GM12864 (cell line): ENCODE data around the gene TCERG1L.

ENCODE experiments used
- DNase-seq: peaks from one replicate; pipeline ENCODE4 v3.0.0-alpha.2; 2011; ENCODE audit warnings: low read depth
- H3K4me3 ChIP-seq: 2 replicates; pipeline ENCODE4 v1.5.1; 2011; ENCODE audit warnings: mild to moderate bottlenecking, low read depth, low read length, control low read depth
- CTCF ChIP-seq: IDR thresholded peaks from 2 replicates; pipeline ENCODE4 v1.5.1; 2011; ENCODE audit warnings: low read depth, mild to moderate bottlenecking, moderate library complexity, low read length, control low read depth, inconsistent platforms; ENCODE audit errors: missing control alignments

The TCERG1L gene

GRCh38 chr10:131129544-131129943 is 182.0 kb downstream of the TCERG1L start:
- TF ChIP-seq CTCF = no peak
- H3K4me3 ChIP-seq = no peak overlapping the region
- no peak for DNase-seq

- H3K4me3 ChIP-seq = no peak overlapping the region
- DNase-seq = no peak
- TF ChIP-seq CTCF = no peak
These were observed 182.8 kb downstream of the TCERG1L start for GRCh38 chr10:131128731-131129130.

- no peak for TF ChIP-seq CTCF
- H3K4me3 ChIP-seq = no peak overlapping the region
- DNase-seq = no peak
These were observed 183.9 kb downstream of the TCERG1L start for GRCh38 chr10:131127610-131128009.

GRCh38 chr10:131127138-131127589 is 184.4 kb downstream of the TCERG1L start:
- H3K4me3 ChIP-seq = no peak overlapping the region
- TF ChIP-seq CTCF = no peak
- no peak for DNase-seq

GRCh38 chr10:131126321-131127137 is 185.0 kb downstream of the TCERG1L start:
- no peak for DNase-seq
- TF ChIP-seq CTCF = no peak
- H3K4me3 ChIP-seq = no peak overlapping the region

- H3K4me3 ChIP-seq = no peak overlapping the region
- TF ChIP-seq CTCF = no peak
- DNase-seq = no peak
These were observed 185.9 kb downstream of the TCERG1L start for GRCh38 chr10:131125511-131126225.

- no peak for TF ChIP-seq CTCF
- no peak for DNase-seq
- no peak overlapping the region for H3K4me3 ChIP-seq
These were observed 186.6 kb downstream of the TCERG1L start for GRCh38 chr10:131124945-131125344.
